Measurements from ENCODE around the gene PRR23E.

The PRR23E gene

GRCh38 chr3:127212231-127212630 lies 19.3 kb downstream of the PRR23E start:
- no peak for TF ChIP-seq CTCF (IDR thresholded peaks at IDR 0.05; ENCODE audit: control insufficient read depth, extremely low read depth, insufficient read depth)
- DNase-seq (ENCODE audit: low read depth) = no peak
- no peak overlapping the region for H3K4me3 ChIP-seq (ENCODE audit: low read depth, low read length)

GRCh38 chr3:127212711-127213110 lies 19.8 kb downstream of the PRR23E start:
- H3K4me3 ChIP-seq (ENCODE audit: low read depth, low read length) = no peak overlapping the region
- DNase-seq (ENCODE audit: low read depth) = no peak
- TF ChIP-seq CTCF (IDR thresholded peaks at IDR 0.05; ENCODE audit: control insufficient read depth, extremely low read depth, insufficient read depth) = no peak

GRCh38 chr3:127213381-127213918 lies 20.5 kb downstream of the PRR23E start:
- DNase-seq (ENCODE audit: low read depth) = no peak
- no peak overlapping the region for H3K4me3 ChIP-seq (ENCODE audit: low read depth, low read length)
- no peak for TF ChIP-seq CTCF (IDR thresholded peaks at IDR 0.05; ENCODE audit: control insufficient read depth, extremely low read depth, insufficient read depth)

GRCh38 chr3:127214975-127215374 lies 22.0 kb downstream of the PRR23E start:
- no peak overlapping the region for H3K4me3 ChIP-seq (ENCODE audit: low read depth, low read length)
- no peak for DNase-seq (ENCODE audit: low read depth)
- no peak for TF ChIP-seq CTCF (IDR thresholded peaks at IDR 0.05; ENCODE audit: control insufficient read depth, extremely low read depth, insufficient read depth)

GRCh38 chr3:127215714-127216414 lies 22.9 kb downstream of the PRR23E start:
- H3K4me3 ChIP-seq (ENCODE audit: low read depth, low read length) = no peak overlapping the region
- no peak for TF ChIP-seq CTCF (IDR thresholded peaks at IDR 0.05; ENCODE audit: control insufficient read depth, extremely low read depth, insufficient read depth)
- no peak for DNase-seq (ENCODE audit: low read depth)

GRCh38 chr3:127216415-127217261 lies 23.7 kb downstream of the PRR23E start:
- no peak for DNase-seq (ENCODE audit: low read depth)
- no peak for TF ChIP-seq CTCF (IDR thresholded peaks at IDR 0.05; ENCODE audit: control insufficient read depth, extremely low read depth, insufficient read depth)
- no peak overlapping the region for H3K4me3 ChIP-seq (ENCODE audit: low read depth, low read length)
